Lower lobe of right lung (tissue), 2 donors: Measurements from ENCODE around the gene SPATS2. TPM values are rescaled to one million over a fixed set of nuclear protein-coding genes. Genes with fewer than 3 reads are reported as not detected.
A peak's percentile ranks its signal among the peaks of the same experiment; 100 is the strongest.

ENCODE experiments used
- ATAC-seq, 2 donors: fragments of 200-7000 bp; cut with Tn5 transposase; one replicate each; pipeline ENCODE4 v1.9.1; 2020 to 2022; ENCODE audit warnings: mild to moderate bottlenecking in 2 of 2, moderate library complexity in 2 of 2
- DNase-seq: peaks from one replicate; pipeline ENCODE4 v3.0.0-alpha.2; 2020
- H3K27ac ChIP-seq: fragments of 200-600 bp; one replicate; pipeline ENCODE4 v1.8.0; 2022
- H3K27me3 ChIP-seq: fragments of 200-600 bp; one replicate; pipeline ENCODE4 v1.8.0; 2022; ENCODE audit warnings: low read depth
- H3K36me3 ChIP-seq: fragments of 200-600 bp; one replicate; pipeline ENCODE4 v1.8.0; 2022; ENCODE audit warnings: mild to moderate bottlenecking
- H3K4me1 ChIP-seq: fragments of 200-600 bp; one replicate; pipeline ENCODE4 v1.8.0; 2022
- H3K4me3 ChIP-seq: fragments of 200-600 bp; one replicate; pipeline ENCODE4 v1.8.0; 2022; ENCODE audit warnings: mild to moderate bottlenecking
- H3K9me3 ChIP-seq: fragments of 200-600 bp; one replicate; pipeline ENCODE4 v1.8.0; 2022
- CTCF ChIP-seq: fragments of 200-600 bp; IDR thresholded peaks from one replicate; pipeline ENCODE4 v1.8.0; 2022; ENCODE audit warnings: antibody characterized with exemption, mild to moderate bottlenecking
- intact Hi-C: fragments of 100-400 bp; cut with DNase I; formaldehyde crosslinking; loops from one replicate; pipeline ENCODE4 v1.11.0; 2022
- total RNA-seq: library from RNA; stranded (reverse); fragmentation: NEBNext Ultra II Directional; extraction: Animal tissue kit (Norgen Biotek cat#: 25700); gene quantifications from one replicate; pipeline ENCODE4 v1.2.1, GENCODE V29; 2021
- donor health status: DM: no; HTN: yes; CAD: no; lungs with severe emphysema.

Gene SPATS2
- total RNA-seq, 1 donor from 2014 or later, result 17.3 TPM

GRCh38 chr12:49338830-49339463 lies 28.3 kb upstream of the SPATS2 start:
- Histone ChIP-seq H3K4me1 (peaks cover 37% of the 10 kb centered on the region), H3K9me3 (no peaks in the 10 kb centered on the region), H3K27ac (no peak overlapping the region), H3K4me3 (no peak overlapping the region), H3K27me3 (peaks cover 84% of the 10 kb centered on the region), H3K36me3 (no peaks in the 10 kb centered on the region)
- ATAC-seq, result no peak
- no peak for TF ChIP-seq CTCF
- no peak for DNase-seq
- intact Hi-C loops, result no loop called here

- ATAC-seq (no peak), DNase-seq (no peak)
- no peak for TF ChIP-seq CTCF
- Histone ChIP-seq H3K27me3 (peaks cover 84% of the 10 kb centered on the region), H3K4me1 (peaks cover 38% of the 10 kb centered on the region), H3K9me3 (no peaks in the 10 kb centered on the region), H3K36me3 (no peaks in the 10 kb centered on the region), H3K27ac (no peak overlapping the region), H3K4me3 (no peak overlapping the region)
- intact Hi-C loops, result no loop called here
These were observed 27.8 kb upstream of the SPATS2 start for GRCh38 chr12:49339464-49339861.

- Histone ChIP-seq H3K27me3 (peaks cover 84% of the 10 kb centered on the region), H3K27ac (no peak overlapping the region), H3K9me3 (no peaks in the 10 kb centered on the region), H3K4me3 (no peak overlapping the region), H3K4me1 (peaks cover 45% of the 10 kb centered on the region), H3K36me3 (no peaks in the 10 kb centered on the region)
- TF ChIP-seq CTCF, result no peak
- no peak for DNase-seq
- ATAC-seq, result no peak
- intact Hi-C loops, result no loop called here
These were observed 27.0 kb upstream of the SPATS2 start for GRCh38 chr12:49340095-49340870.

- peaks cover 50% of the 10 kb centered on the region for H3K4me1 ChIP-seq
- intact Hi-C loops, result no loop called here
- no peak for TF ChIP-seq CTCF
- DNase-seq (no peak), ATAC-seq (no peak)
- H3K36me3 ChIP-seq, result no peaks in the 10 kb centered on the region
- no peaks in the 10 kb centered on the region for H3K9me3 ChIP-seq
- no peak overlapping the region for H3K27ac ChIP-seq
- peaks cover 84% of the 10 kb centered on the region for H3K27me3 ChIP-seq
- no peak overlapping the region for H3K4me3 ChIP-seq
These were observed 26.1 kb upstream of the SPATS2 start for GRCh38 chr12:49340971-49341776.

GRCh38 chr12:49341777-49342065 lies 25.5 kb upstream of the SPATS2 start:
- ATAC-seq, result no peak
- Histone ChIP-seq H3K27ac (no peak overlapping the region), H3K27me3 (peaks cover 84% of the 10 kb centered on the region), H3K4me3 (peak overlapping the region; percentile 54), H3K36me3 (no peaks in the 10 kb centered on the region), H3K4me1 (peaks cover 50% of the 10 kb centered on the region), H3K9me3 (no peaks in the 10 kb centered on the region)
- no peak for DNase-seq
- no peak for TF ChIP-seq CTCF
- intact Hi-C loops, result no loop called here
